K562 (cell line): ENCODE results near the gene TMEM86B. TPM values are rescaled to one million over a fixed set of nuclear protein-coding genes. Genes with fewer than 3 reads are reported as not detected.
A peak's percentile ranks its signal among the peaks of the same experiment; 100 is the strongest.

Experiments
- BACH1 ChIP-seq: fragments of 200-800 bp; sonication (Bioruptor generic); IDR thresholded peaks from 2 replicates; pipeline ENCODE4 v1.6.1; 2016; ENCODE audit warnings: missing genetic modification characterization, missing compliant biosample characterization
- BCL6 ChIP-seq: fragments of 250-450 bp; sonication (Bioruptor Pico); IDR thresholded peaks from 2 replicates; pipeline ENCODE4 v1.4.0; 2020
- CBX8 ChIP-seq: fragments of 200-600 bp; sonication (generic); IDR thresholded peaks from 2 replicates; pipeline ENCODE4 v1.6.1; 2012; ENCODE audit warnings: borderline replicate concordance, mixed run types, low read depth, mild to moderate bottlenecking, moderate library complexity, mixed read lengths, low read length, control low read depth, inconsistent platforms; ENCODE audit not compliant: poor library complexity, severe bottlenecking; ENCODE audit errors: extremely low read depth
- ELF2 ChIP-seq: fragments of 250-450 bp; sonication (Bioruptor Pico); IDR thresholded peaks from 2 replicates; pipeline ENCODE4 v1.5.0; 2021; ENCODE audit warnings: mild to moderate bottlenecking
- EP400 ChIP-seq: fragments of 450-650 bp; IDR thresholded peaks from 2 replicates; pipeline ENCODE4 v1.6.1; 2017; ENCODE audit warnings: antibody characterized with exemption, mild to moderate bottlenecking, moderate library complexity
- FOXO4 ChIP-seq: fragments of 450-650 bp; formaldehyde crosslinking; IDR thresholded peaks from 2 replicates; pipeline ENCODE4 v1.4.0; 2020; ENCODE audit warnings: mild to moderate bottlenecking, moderate library complexity
- GABPA ChIP-seq: fragments of 200-800 bp; sonication (Bioruptor generic); conservative IDR thresholded peaks from 2 replicates; pipeline ENCODE4 v1.6.1; 2016; ENCODE audit warnings: low read depth, missing genetic modification characterization, missing compliant biosample characterization
- HDAC3 ChIP-seq: fragments of 450-650 bp; IDR thresholded peaks from 2 replicates; pipeline ENCODE4 v1.6.1; 2018; ENCODE audit warnings: borderline replicate concordance, mild to moderate bottlenecking, moderate library complexity; ENCODE audit not compliant: partially characterized antibody
- HDAC6 ChIP-seq: IDR thresholded peaks from 2 replicates; pipeline ENCODE4 v1.6.1; 2012; ENCODE audit warnings: low read depth, mild to moderate bottlenecking, control low read depth, inconsistent platforms, low read length, moderate library complexity
- HDAC8 ChIP-seq: fragments of 450-650 bp; IDR thresholded peaks from 2 replicates; pipeline ENCODE4 v1.6.1; 2016; ENCODE audit warnings: mild to moderate bottlenecking, missing genetic modification characterization, moderate library complexity, missing compliant biosample characterization
- HNRNPH1 ChIP-seq: fragments of 200-400 bp; formaldehyde crosslinking; optimal IDR thresholded peaks from 2 replicates; pipeline ENCODE3; 2017; ENCODE audit warnings: low read depth, mild to moderate bottlenecking, low read length, moderate library complexity
- NELFE ChIP-seq: IDR thresholded peaks from 2 replicates; pipeline ENCODE4 v1.6.1; 2011; ENCODE audit warnings: mild to moderate bottlenecking; ENCODE audit not compliant: insufficient read depth, insufficient read length
- NR0B1 ChIP-seq: fragments of 450-650 bp; IDR thresholded peaks from one replicate; pipeline ENCODE4 v1.6.1; 2018; ENCODE audit warnings: mild to moderate bottlenecking, moderate library complexity; ENCODE audit not compliant: partially characterized antibody
- PHTF2 ChIP-seq: fragments of 250-450 bp; sonication (Bioruptor Pico); IDR thresholded peaks from 2 replicates; pipeline ENCODE4 v1.5.0; 2021; ENCODE audit warnings: mild to moderate bottlenecking
- POLR2AphosphoS2 ChIP-seq: IDR thresholded peaks from 2 replicates; pipeline ENCODE4 v1.6.1; 2012; ENCODE audit warnings: low read length, improper control_type of control experiment
- SMAD3 ChIP-seq: fragments of 450-650 bp; formaldehyde crosslinking; conservative IDR thresholded peaks from 2 replicates; pipeline ENCODE4 v1.4.0; 2020; ENCODE audit warnings: mild to moderate bottlenecking
- SNRNP70 ChIP-seq: fragments of 200-400 bp; formaldehyde crosslinking; optimal IDR thresholded peaks from 2 replicates; pipeline ENCODE3; 2017; ENCODE audit warnings: low read depth, low read length
- SRF ChIP-seq, 2 experiments: fragments of 250-450, 450-650 bp in 1 of 2; sonication (Bioruptor Pico) in 1 of 2; sonication (generic) in 1 of 2; formaldehyde crosslinking; IDR thresholded peaks; 2 replicates each; pipeline versions ENCODE4 v1.5.0 to v1.5.1; 2020 to 2022; ENCODE audit warnings: mild to moderate bottlenecking in 1 of 2, missing genetic modification reagents in 1 of 2
- STAG1 ChIP-seq: sonication (generic); formaldehyde crosslinking; IDR thresholded peaks from 2 replicates; pipeline ENCODE4 v1.5.0; 2020; ENCODE audit warnings: missing genetic modification reagents, borderline replicate concordance
- TAF9B ChIP-seq: fragments of 450-650 bp; IDR thresholded peaks from 2 replicates; pipeline ENCODE4 v1.6.1; 2018; ENCODE audit warnings: mild to moderate bottlenecking; ENCODE audit not compliant: partially characterized antibody
- TEAD1 ChIP-seq, 2 experiments: fragments of 450-650 bp in 1 of 2; sonication (generic) in 1 of 2; formaldehyde crosslinking; IDR thresholded peaks; 2 replicates each; pipeline versions ENCODE4 v1.4.0 to v1.8.0; 2020 to 2022; ENCODE audit warnings: mild to moderate bottlenecking in 2 of 2, missing genetic modification reagents in 1 of 2
- ZNF655 ChIP-seq: fragments of 250-450 bp; sonication (Bioruptor Pico); IDR thresholded peaks from 2 replicates; pipeline ENCODE4 v1.5.0; 2021
- ZNF699 ChIP-seq: fragments of 250-450 bp; sonication (Bioruptor Pico); IDR thresholded peaks from 2 replicates; pipeline ENCODE4 v1.8.0; 2021; ENCODE audit warnings: mild to moderate bottlenecking, moderate library complexity; ENCODE audit not compliant: insufficient replicate concordance
- ZNF707 ChIP-seq: fragments of 250-450 bp; sonication (Bioruptor Pico); conservative IDR thresholded peaks from 2 replicates; pipeline ENCODE4 v1.8.0; 2022; ENCODE audit warnings: inconsistent platforms, mild to moderate bottlenecking, moderate library complexity
- ZNF785 ChIP-seq: fragments of 250-450 bp; sonication (Bioruptor Pico); IDR thresholded peaks from 2 replicates; pipeline ENCODE4 v1.4.0; 2020; ENCODE audit warnings: mild to moderate bottlenecking
- polyA plus RNA-seq, 8 experiments: library from polyadenylated mRNA; depleted of rRNA in 4 of 8; stranded (reverse) in 5 of 8; unstranded in 3 of 8; fragments of >200 nt; fragmentation: Nextera tagmentation in 2 of 8; fragmentation: Illumina TruSeq in 1 of 8; extraction: Ambion mirVana in 2 of 8; extraction: Trizol in 1 of 8; gene quantifications; 2 replicates each; pipeline versions ENCODE4 v1.2.1 to v1.2.3, GENCODE V29; 2011 to 2014; ENCODE audit warnings: inconsistent platforms in 1 of 8, missing spikeins in 1 of 8
- total RNA-seq, 7 experiments: library from RNA; depleted of rRNA in 6 of 7; stranded (reverse); fragments of >200 nt in 6 of 7; fragmentation: Illumina TruSeq in 2 of 7; extraction: Trizol in 2 of 7; gene quantifications; 2 replicates each; pipeline versions ENCODE4 v1.2.1 to v1.2.3, GENCODE V29; 2011 to 2021; ENCODE audit warnings: low replicate concordance in 1 of 7

Gene TMEM86B
- total and polyA plus RNA-seq, 9 of the 15 experiments (the other 6 are each of a cell fraction or from before 2014, with no cell fraction given) = 0.28 to 7.9 (median 2.1) TPM

- TF ChIP-seq ZNF655 (CRISPR knock-in tag) (no peak), NELFE (no peak), SRF (CRISPR knock-in tag; IDR thresholded peaks at IDR 0.05) (no peak; a peak in 1 of 4 replicates), SNRNP70 (no peak), EP400 (peak; percentile 92), CBX8 (no peak), HDAC6 (no peak), GABPA (tag) (peak; percentile 83), BCL6 (CRISPR knock-in tag) (no peak), TAF9B (peak; percentile 89), TEAD1 (CRISPR knock-in tag; IDR thresholded peaks at IDR 0.05) (peak; percentile 39 to 96; a peak in 3 of 4 replicates), ZNF707 (no peak), FOXO4 (CRISPR knock-in tag) (no peak), ZNF785 (CRISPR knock-in tag) (no peak), NR0B1 (no peak), ELF2 (CRISPR knock-in tag) (peak; percentile 80; the same call in 1 of the 2 replicates), STAG1 (CRISPR knock-in tag) (no peak), BACH1 (tag) (no peak; the same call in 1 of the 2 replicates), SMAD3 (CRISPR knock-in tag) (peak; percentile 69; the same call in 1 of the 2 replicates), ZNF699 (CRISPR knock-in tag) (no peak), PHTF2 (CRISPR knock-in tag) (no peak), HDAC8 (tag) (peak; percentile 65; the same call in 1 of the 2 replicates), HDAC3 (peak; percentile 99), POLR2AphosphoS2 (no peak), HNRNPH1 (no peak)
Measured at GRCh38 chr19:55258828-55259539, 30.4 kb upstream of the TMEM86B start, which contains the start of gene PPP6R1 (continued).
